K562 (cell line): ENCODE data around the gene SELPLG. TPM values are rescaled to one million over a fixed set of nuclear protein-coding genes. Genes with fewer than 3 reads are reported as not detected.

Source experiments
- CBX5 ChIP-seq: IDR thresholded peaks from 2 replicates; pipeline ENCODE4 v1.6.1; 2014; ENCODE audit warnings: low read depth, borderline replicate concordance
- CREB3L1 ChIP-seq: fragments of 450-650 bp; IDR thresholded peaks from 2 replicates; pipeline ENCODE4 v1.6.1; 2014; ENCODE audit warnings: low read depth, mild to moderate bottlenecking, moderate library complexity, borderline replicate concordance
- IRF1 ChIP-seq: sonication (generic); formaldehyde crosslinking; IDR thresholded peaks from 2 replicates; pipeline ENCODE4 v1.8.0; 2022; ENCODE audit warnings: missing genetic modification reagents, mild to moderate bottlenecking, borderline replicate concordance
- LARP7 ChIP-seq: fragments of 450-650 bp; IDR thresholded peaks from 2 replicates; pipeline ENCODE4 v1.6.1; 2016
- MEIS2 ChIP-seq: fragments of 450-650 bp; IDR thresholded peaks from 2 replicates; pipeline ENCODE4 v1.6.1; 2014; ENCODE audit warnings: mild to moderate bottlenecking; ENCODE audit not compliant: partially characterized antibody
- NFIC ChIP-seq: fragments of 450-650 bp; IDR thresholded peaks from 2 replicates; pipeline ENCODE4 v1.6.1; 2017; ENCODE audit warnings: mild to moderate bottlenecking, inconsistent platforms
- NONO ChIP-seq, 2 experiments: fragments of 200-400 bp in 1 of 2; fragments of 450-650 bp in 1 of 2; formaldehyde crosslinking in 1 of 2; IDR thresholded peaks; 2 replicates each; pipeline ENCODE4 v1.6.1; 2017; ENCODE audit warnings: low read depth in 2 of 2, mild to moderate bottlenecking in 2 of 2, moderate library complexity in 2 of 2, low read length in 1 of 2
- PKNOX1 ChIP-seq: fragments of 450-650 bp; IDR thresholded peaks from 2 replicates; pipeline ENCODE4 v1.6.1; 2016
- POU5F1 ChIP-seq: fragments of 150-350 bp; IDR thresholded peaks from 2 replicates; pipeline ENCODE4 v1.6.1; 2014; ENCODE audit warnings: borderline replicate concordance, low read length, low read depth, mild to moderate bottlenecking; ENCODE audit not compliant: partially characterized antibody
- RBM17 ChIP-seq: fragments of 200-400 bp; formaldehyde crosslinking; IDR thresholded peaks from 2 replicates; pipeline ENCODE4 v1.6.1; 2017; ENCODE audit warnings: low read depth, mild to moderate bottlenecking, low read length, borderline replicate concordance
- RCOR1 ChIP-seq, 2 experiments: IDR thresholded peaks; 2 replicates each; pipeline ENCODE4 v1.6.1; 2012; ENCODE audit warnings: low read depth in 2 of 2, low read length in 2 of 2, borderline replicate concordance in 1 of 2, improper control_type of control experiment in 1 of 2
- SMAD2 ChIP-seq: fragments of 150-350 bp; IDR thresholded peaks from 2 replicates; pipeline ENCODE4 v1.6.1; 2014; ENCODE audit warnings: low read depth, mild to moderate bottlenecking, low read length
- SMC3 ChIP-seq: conservative IDR thresholded peaks from 2 replicates; pipeline ENCODE4 v1.6.1; 2011; ENCODE audit warnings: low read depth, low read length, improper control_type of control experiment; ENCODE audit not compliant: insufficient read depth
- SRF ChIP-seq, 2 experiments: fragments of 250-450, 450-650 bp in 1 of 2; sonication (Bioruptor Pico) in 1 of 2; sonication (generic) in 1 of 2; formaldehyde crosslinking; IDR thresholded peaks; 2 replicates each; pipeline versions ENCODE4 v1.5.0 to v1.5.1; 2020 to 2022; ENCODE audit warnings: mild to moderate bottlenecking in 1 of 2, missing genetic modification reagents in 1 of 2
- THAP12 ChIP-seq: fragments of 250-450 bp; sonication (Bioruptor Pico); IDR thresholded peaks from 2 replicates; pipeline ENCODE4 v1.9.0; 2021; ENCODE audit warnings: mild to moderate bottlenecking, inconsistent platforms
- ZNF354B ChIP-seq: fragments of 250-450 bp; sonication (Bioruptor Pico); IDR thresholded peaks from 2 replicates; pipeline ENCODE4 v1.4.0; 2020
- polyA plus RNA-seq, 8 experiments: library from polyadenylated mRNA; depleted of rRNA in 4 of 8; stranded (reverse) in 5 of 8; unstranded in 3 of 8; fragments of >200 nt; fragmentation: Nextera tagmentation in 2 of 8; fragmentation: Illumina TruSeq in 1 of 8; extraction: Ambion mirVana in 2 of 8; extraction: Trizol in 1 of 8; gene quantifications; 2 replicates each; pipeline versions ENCODE4 v1.2.1 to v1.2.3, GENCODE V29; 2011 to 2014; ENCODE audit warnings: inconsistent platforms in 1 of 8, missing spikeins in 1 of 8
- total RNA-seq, 7 experiments: library from RNA; depleted of rRNA in 6 of 7; stranded (reverse); fragments of >200 nt in 6 of 7; fragmentation: Illumina TruSeq in 2 of 7; extraction: Trizol in 2 of 7; gene quantifications; 2 replicates each; pipeline versions ENCODE4 v1.2.1 to v1.2.3, GENCODE V29; 2011 to 2021; ENCODE audit warnings: low replicate concordance in 1 of 7
- TF ChIP-seq, protein P1 (sequence below): sonication (generic); formaldehyde crosslinking; IDR thresholded peaks from 2 replicates; pipeline ENCODE4 v1.8.0; 2023; ENCODE audit warnings: mild to moderate bottlenecking, missing genetic modification reagents

SELPLG gene
- total and polyA plus RNA-seq, 9 of the 15 experiments (the other 6 are each of a cell fraction or from before 2014, with no cell fraction given): 0.22 to 10.2 (median 1.7) TPM

- TF ChIP-seq SMAD2: no peak
- TF ChIP-seq, protein P1, sequence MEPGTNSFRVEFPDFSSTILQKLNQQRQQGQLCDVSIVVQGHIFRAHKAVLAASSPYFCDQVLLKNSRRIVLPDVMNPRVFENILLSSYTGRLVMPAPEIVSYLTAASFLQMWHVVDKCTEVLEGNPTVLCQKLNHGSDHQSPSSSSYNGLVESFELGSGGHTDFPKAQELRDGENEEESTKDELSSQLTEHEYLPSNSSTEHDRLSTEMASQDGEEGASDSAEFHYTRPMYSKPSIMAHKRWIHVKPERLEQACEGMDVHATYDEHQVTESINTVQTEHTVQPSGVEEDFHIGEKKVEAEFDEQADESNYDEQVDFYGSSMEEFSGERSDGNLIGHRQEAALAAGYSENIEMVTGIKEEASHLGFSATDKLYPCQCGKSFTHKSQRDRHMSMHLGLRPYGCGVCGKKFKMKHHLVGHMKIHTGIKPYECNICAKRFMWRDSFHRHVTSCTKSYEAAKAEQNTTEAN: 0 out of 2 replicates have a peak, but pooled peaks have one; percentile 74
- peak; percentile 64; the same call in 1 of the 2 replicates for TF ChIP-seq THAP12 (CRISPR knock-in tag)
- TF ChIP-seq RBM17: no peak
- 0 out of 2 replicates have a peak, but pooled peaks have one; percentile 6 for TF ChIP-seq CREB3L1
- peak; percentile 54 for TF ChIP-seq MEIS2
- peak in 1 of 2 experiments; percentile 90; a peak in 2 of 4 replicates for TF ChIP-seq RCOR1 (IDR thresholded peaks at IDR 0.05; ENCODE audit: borderline replicate concordance in 1 of 2, low read depth in 2 of 2, low read length in 2 of 2)
- TF ChIP-seq IRF1 (CRISPR knock-in tag): no peak
- TF ChIP-seq POU5F1: no peak
- TF ChIP-seq SRF (CRISPR knock-in tag; IDR thresholded peaks at IDR 0.05): peak in 1 of 2 experiments; percentile 69; a peak in 1 of 4 replicates
- no peak for TF ChIP-seq LARP7
- TF ChIP-seq NFIC: peak; percentile 59; the same call in 1 of the 2 replicates
- TF ChIP-seq CBX5: no peak
- TF ChIP-seq NONO (IDR thresholded peaks at IDR 0.05; ENCODE audit: low read depth in 2 of 2, low read length in 1 of 2): peak in 1 of 2 experiments; percentile 30; a peak in 1 of 4 replicates
- TF ChIP-seq SMC3: no peak
- peak; percentile 46; the same call in 1 of the 2 replicates for TF ChIP-seq PKNOX1
- no peak for TF ChIP-seq ZNF354B (CRISPR knock-in tag)
These were observed 3.7 kb downstream of the SELPLG start (continued) for GRCh38 chr12:108629824-108630476.
